Gastrocnemius medialis (tissue), 4 donors: ENCODE measurements around the gene PRSS23.

ENCODE experiments used
- POLR2A ChIP-seq, 2 donors: fragments of 450-650 bp; IDR thresholded peaks; one replicate each; pipeline ENCODE4 v1.6.1; 2017; ENCODE audit warnings: antibody characterized with exemption in 2 of 2, mild to moderate bottlenecking in 2 of 2, moderate library complexity in 2 of 2
- TF ChIP-seq, protein P1 (sequence below), 5 experiments: fragments of 450-650 bp in 3 of 5; fragments of 200-600 bp in 2 of 5; sonication (generic) in 2 of 5; IDR thresholded peaks in 4 of 5; conservative IDR thresholded peaks in 1 of 5; 1 replicate in 4 of 5; 2 replicates in 1 of 5; pipeline ENCODE4 v1.5.1; 2016 to 2019; ENCODE audit warnings: antibody characterized with exemption in 5 of 5, mild to moderate bottlenecking in 3 of 5, moderate library complexity in 3 of 5

DNA sequence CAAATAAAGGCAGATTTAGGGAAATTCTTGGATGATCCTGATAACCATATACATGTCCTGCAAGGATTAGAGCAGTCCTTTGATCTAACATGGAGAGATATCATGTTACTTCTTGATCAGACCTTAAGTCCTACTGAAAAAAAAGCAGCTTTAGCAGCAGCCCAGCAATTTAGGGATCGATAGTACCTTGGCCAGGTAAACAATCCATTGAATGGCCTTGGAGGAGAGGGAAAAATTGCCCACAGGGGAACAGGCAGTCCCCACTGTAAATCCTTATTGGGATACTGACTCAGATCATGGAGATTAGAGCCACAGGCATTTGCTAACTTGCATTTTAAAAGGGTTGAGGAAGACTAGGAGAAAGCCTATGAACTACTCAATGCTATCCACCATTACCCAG, 47.8 kb downstream of the PRSS23 start:
- TF ChIP-seq, protein P1, sequence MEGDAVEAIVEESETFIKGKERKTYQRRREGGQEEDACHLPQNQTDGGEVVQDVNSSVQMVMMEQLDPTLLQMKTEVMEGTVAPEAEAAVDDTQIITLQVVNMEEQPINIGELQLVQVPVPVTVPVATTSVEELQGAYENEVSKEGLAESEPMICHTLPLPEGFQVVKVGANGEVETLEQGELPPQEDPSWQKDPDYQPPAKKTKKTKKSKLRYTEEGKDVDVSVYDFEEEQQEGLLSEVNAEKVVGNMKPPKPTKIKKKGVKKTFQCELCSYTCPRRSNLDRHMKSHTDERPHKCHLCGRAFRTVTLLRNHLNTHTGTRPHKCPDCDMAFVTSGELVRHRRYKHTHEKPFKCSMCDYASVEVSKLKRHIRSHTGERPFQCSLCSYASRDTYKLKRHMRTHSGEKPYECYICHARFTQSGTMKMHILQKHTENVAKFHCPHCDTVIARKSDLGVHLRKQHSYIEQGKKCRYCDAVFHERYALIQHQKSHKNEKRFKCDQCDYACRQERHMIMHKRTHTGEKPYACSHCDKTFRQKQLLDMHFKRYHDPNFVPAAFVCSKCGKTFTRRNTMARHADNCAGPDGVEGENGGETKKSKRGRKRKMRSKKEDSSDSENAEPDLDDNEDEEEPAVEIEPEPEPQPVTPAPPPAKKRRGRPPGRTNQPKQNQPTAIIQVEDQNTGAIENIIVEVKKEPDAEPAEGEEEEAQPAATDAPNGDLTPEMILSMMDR (IDR thresholded peaks at IDR 0.05 in 4 of 5, conservative IDR thresholded peaks at IDR 0.05 in 1 of 5): no peak
- TF ChIP-seq POLR2A (IDR thresholded peaks at IDR 0.05): no peak
